ENCODE results near the gene SPG11.
"Not testable (repeated sequence)": the region's sequence is repeated elsewhere in the genome, so short reads cannot be mapped to it uniquely, and the experiment has no call there.

The SPG11 gene

DNA sequence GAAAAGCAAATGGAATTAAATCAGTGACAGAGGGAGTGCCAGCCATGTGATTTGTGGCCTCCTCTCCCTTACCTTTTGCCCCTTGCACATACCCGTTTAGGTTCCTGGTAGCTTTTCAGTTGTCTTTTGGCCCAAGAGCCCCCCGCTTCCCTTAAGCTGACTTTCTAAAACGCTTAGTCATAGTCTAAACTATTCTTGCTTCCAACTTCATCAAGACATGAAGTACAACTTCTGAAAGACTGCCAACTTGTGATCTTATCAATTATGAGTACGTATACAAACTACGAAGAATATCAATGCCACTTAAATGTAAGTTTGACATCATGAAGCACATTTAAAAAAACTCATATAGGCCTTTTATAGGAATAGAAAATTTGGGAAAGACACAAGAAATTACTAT is 64.6 kb downstream of the SPG11 start:
- DNase-seq: no peak

DNA sequence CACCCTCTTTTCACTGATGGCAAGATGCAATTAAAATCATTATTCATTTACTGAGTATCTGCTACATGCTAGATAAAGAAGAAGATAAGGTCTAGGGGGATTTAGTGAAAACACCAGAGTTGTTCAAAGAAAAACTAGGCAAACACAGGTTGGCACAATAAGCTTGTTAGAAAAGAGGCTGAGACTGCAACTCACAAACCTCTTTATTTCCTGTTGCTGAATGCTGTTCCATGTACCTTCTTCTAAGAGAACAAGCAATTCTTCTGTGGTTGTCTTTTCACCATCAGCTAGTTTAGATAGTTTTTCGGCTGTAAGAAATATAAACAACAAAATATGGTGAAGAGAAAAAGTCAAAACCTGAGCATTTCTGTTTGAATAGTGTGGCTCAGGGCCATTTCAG is 65.4 kb downstream of the SPG11 start:
- no peak for DNase-seq

DNA sequence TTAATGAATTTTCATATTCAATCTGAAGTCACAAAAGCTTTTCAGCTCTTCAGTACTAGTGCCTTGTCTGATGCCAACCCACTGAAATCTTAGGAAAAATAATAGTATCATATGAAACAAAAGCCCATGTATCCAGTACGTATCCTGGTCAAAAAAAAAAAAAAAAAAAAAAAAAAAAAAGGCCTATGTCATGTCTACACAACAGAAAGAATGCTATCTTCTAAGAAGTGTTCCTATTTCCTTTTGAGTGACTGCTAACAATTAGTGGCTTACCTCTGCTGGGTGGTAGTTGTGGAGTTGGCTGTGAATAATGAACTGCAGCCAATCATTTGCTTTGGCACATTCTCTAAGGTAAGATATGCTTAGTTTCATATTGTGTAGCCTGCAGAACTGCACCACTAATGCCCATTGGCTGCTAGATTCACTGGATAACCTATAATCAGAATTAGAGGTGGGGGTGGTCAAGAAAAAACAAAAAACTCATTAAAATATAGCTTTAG is 66.9 kb downstream of the SPG11 start:
- no peak for DNase-seq

DNA sequence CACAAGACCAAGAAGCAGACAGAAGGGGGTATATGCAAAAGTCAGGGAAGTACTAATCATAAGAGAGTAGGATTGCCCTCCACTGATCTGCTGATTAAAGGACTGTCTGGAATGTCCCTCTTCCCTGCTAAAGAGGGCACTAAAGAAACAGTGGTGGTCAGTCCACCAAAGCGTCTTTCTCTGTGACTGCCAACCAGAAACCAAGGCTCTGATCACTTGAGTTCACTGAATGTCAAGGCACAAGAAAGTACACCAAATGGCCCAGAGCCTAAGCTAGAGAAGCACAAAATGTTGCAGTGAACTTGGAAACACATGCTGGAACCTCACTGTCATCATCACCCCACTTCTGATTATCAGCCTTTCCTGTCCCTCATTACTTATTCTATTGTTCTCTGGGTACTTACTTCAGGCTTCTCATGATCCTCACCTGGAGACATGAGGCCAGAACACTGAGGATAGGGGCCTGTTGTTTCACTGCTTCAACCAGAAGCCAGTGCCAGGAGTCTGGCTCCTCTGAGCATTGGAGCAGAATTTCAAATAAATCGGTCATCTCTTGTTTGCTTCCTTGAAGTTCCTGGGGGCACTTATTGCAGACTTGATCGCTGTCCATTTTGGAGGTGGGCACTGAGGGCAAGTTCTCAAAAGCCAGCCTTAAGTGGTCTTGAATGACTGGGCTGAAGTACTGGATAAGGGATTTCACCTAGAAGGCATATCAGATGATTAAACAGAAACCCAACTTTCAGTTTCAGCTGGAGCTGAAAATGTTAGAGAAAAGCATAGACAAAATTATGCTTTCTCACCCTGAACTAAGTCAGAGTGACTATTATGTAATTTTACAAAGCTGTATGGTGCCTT is 67.6 kb downstream of the SPG11 start:
- DNase-seq: no peak

DNA sequence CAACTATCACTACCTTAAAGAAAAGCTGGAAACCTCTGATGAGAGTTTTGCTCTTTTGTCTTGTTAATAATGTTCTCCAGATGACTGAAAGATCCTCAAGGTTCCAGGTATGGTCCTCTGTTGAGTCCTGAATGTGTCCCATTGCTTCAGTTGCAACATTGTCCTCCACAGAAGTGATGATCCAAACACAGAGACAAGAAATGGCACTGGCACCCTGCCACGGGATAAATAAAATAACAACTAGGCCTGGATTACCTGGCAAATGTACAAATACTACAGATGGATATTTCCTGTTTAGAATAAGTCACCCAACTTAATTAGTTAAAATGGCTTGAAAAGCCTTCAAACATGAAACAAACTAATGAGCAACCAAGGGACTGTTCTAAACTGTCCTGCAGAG is 68.2 kb downstream of the SPG11 start:
- no peak for DNase-seq

DNA sequence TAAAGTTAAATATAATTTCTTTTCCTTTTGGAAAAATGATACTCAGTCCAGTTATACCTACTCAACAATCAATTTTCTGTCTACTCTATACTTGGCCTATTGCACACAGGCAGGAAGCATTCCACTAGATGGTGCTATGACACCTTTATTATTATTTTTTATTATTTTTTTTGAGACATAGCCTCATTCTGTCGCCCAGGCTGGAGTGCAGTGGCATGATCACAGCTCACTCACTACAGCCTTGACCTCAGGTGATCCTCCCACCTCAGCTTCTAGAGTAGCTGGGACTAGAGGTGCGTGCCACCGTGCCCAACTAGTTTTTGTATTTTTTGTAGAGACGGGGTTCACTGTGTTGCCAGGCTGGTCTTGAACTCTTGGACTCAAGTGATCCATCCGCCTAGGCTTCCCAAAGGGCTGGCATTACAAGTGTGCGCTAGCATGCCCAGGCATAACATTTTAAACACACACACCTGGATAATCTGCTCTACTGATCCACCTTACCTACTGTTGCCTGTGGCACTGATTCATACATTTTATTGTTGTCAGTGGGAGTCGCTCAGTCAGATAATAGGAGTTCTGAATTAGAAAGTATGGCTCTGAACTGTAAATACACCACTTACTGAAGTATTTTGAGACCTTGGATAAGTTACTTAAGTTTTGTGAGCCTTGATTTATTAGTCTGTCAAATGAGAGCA is 70.3 kb downstream of the SPG11 start:
- no peak for DNase-seq

DNA sequence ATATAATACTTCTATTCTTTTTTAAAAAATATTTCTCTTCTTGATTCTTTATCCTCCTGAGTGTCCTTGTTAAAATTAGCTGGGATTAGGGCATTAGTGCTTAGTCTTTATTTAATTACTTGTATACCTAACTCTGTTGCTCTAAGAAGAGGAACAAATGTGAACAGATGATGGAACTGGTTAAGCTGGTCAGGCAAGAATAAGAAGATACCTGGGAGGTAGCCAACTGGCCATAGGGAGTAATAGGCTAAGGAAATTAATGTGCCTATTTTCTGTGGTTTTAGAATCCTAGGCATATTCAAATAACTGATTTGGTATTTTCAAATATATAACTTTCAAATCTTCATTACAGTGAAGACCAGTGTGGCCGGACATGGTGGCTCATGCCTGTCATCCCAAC is 72.1 kb downstream of the SPG11 start:
- DNase-seq: no peak

DNA sequence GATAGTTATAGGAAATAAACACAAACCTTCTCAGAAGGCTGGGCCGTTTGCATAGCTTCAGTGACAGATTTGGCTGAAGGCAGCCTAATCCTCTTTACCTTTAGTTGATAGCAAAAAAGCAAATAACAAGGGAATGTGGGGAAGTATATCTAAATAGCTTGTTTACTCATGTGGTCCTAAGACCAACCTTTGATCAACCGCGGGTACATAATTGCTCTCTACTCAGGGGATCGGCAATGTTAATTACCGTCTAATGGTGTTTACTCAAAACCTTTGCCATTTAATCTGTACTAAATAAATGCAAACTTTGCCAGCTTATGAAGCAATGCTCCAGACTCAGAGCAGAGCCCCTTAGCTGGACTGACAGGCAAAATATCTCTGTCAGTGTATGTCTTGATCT is 74.9 kb downstream of the SPG11 start:
- DNase-seq: no peak

DNA sequence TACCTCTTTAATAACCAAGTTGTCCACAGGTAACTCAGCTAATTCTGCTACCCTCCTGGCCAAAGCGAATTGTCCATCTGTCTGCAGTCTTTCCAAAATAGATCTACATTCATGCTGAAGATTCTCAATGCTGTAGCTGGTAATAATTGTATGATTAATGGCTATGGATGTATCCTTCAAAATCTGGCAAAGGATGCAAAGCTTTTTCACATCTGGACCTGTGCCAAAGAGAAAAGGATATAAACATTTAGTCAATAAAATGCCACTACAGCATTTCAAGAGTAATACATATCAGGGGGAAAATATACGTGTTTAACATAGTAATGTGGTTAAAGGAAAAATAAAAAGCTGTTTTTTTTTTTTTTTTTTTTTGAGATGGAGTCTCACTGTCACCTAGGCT is 77.8 kb downstream of the SPG11 start:
- no peak for DNase-seq

DNA sequence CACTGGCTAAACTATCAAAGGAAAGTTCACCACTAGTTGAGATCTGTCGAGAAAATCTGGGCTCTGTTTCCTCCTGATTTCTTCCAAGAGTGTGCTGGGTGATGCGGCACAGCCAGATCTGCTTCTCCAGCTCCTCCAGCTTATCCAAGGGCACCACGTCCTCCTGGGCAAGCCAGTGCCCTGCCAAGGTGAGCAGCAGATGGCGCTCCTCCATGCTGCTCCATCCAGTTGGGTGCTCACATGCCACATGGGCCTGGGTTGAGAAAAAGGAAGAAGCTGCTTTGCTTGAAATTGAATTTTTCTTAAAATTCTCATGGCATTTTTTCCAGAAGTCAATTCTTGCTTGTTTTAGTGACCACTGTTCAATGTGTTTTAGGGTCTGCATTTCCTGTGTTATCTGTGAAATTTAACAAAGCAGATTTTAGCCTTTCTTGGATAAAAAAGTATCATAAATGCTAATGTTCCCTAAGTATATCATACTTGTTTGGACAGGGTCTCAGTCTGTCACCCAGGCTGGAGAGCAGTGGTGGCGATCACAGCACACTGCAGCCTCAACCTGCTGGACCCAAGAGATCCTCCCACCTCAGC is 79.2 kb downstream of the SPG11 start:
- DNase-seq: no peak

DNA sequence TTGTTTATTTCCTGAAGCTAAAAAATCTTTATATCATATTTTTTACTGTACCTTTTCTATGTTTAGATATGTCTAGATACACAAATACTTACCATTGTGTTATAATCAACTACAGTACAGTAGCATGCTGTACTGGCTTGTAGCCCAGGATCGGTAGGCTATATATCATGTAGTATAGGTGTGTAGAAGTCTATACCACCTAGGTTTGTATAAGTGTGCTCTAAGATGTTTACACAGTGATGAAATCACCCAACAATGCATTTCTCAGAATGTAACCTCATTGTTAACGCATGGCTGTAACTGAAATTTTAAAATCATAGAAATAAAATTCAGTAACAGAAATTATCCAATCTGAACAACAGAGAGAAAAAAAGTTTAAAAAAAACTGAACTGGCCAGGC is 83.4 kb downstream of the SPG11 start:
- no peak for DNase-seq

DNA sequence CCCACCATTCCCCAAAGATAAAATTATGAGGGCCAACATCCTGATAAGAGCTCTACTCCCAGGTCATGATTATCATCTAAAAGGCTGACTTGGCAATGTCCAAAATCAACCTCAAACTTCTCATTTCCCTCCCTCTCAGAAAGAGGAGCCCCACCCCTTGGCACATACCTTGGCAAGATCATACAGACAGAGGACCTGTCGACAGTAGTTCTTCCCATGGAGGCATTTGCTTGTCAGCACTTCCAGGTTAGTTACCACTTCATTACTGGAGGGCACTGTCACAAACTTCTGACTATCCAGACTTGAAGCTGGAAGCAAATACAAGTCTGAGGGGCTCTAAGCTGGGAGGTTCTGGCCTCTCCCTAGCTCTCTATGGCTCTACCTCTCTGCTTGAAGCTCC is 88.7 kb downstream of the SPG11 start:
- no peak for DNase-seq

DNA sequence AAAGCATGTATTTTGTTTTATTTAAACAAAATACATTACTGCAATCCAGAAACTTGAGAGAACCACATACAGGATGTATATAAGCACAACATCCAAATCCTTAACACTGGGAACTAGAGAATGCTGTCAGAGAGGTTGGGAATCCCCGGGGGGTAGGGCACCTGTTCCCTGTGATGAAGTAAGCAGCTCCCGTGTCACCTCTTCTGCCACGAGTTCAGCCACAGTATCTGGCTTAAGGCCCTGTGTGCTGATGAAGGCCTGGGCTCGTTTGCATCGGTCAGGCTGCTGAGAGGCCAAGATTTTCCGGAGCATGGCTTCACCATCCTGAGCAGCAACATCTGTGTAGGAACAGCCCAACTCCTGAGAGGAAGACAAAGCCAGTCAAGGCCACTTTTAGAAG is 90.1 kb downstream of the SPG11 start:
- no peak for DNase-seq

DNA sequence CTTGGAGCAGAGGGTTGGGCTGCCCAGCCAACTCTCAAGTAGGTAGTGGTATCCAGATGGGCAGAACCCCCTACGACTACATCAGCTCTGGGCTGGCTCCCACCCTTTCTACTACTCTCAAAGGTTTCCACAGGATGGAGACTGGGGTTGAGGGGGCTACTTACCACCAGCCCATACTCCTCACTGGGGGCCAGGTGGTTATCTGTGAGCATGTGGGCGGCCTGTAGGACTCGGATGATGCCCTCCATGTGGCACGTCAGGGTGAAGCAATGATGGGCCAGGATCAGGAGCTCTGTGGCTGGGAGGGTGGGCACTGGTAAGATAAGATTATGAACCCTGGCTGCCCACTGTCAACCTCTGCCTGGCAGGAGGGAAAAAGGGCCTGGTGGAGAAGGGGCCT is 93.1 kb downstream of the SPG11 start:
- no peak for DNase-seq

DNA sequence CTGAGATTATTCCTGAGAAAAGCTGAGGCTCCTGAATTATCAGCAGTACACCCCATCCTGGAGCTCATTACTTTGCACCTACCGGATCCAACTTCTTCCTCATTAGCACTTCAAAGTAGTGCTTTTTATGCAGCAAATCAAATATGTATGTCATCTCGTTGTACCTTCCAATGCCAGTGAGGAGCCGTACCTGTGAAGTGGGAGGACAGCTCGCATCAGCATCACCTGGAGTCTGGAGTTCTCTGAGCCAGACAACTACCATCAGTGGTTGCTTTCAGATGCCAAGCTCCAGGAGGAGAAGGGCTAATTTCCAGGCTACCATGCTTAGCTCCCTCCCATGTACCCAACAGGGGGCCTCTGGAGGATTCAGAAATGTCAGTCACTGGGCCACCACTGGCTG is 94.1 kb downstream of the SPG11 start:
- DNase-seq: no peak

DNA sequence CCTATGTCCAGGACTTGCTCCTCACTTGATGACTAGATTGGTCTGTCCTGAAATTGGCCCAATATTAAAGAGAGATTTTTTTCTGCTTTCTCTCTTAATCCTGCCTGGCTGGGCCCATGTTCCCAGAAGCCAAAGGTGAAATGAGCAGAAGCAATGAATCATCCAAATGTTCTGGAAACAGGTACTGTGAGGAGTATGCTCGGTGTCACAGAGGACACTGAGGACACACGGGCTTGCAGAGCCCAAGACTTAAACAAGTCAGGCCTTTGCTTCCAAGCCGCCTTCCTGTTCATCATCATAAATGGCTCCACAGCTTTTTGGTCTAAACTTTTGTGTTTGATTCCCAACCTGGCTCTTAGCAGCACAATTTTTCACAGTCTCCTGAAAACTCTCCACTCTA is 95.1 kb downstream of the SPG11 start:
- no peak for DNase-seq

DNA sequence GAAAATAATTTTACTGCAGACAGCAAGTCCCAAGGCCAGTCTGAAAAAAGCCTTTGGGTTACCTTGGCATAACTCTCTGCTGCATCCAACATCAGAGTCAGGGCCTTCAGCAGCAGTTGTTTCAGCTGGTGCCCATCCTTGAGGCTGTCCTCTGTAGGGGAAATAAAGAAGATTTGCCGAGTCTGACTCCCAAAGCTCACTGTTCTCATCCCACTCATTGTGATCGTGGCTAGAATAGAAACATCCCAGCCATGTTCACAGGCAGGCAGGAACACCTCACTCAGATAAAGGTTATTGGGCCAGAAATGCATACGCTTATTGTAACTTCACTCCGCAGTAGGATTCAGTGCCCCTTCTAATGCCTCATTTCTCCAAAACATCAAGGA is 97.3 kb downstream of the SPG11 start:
- DNase-seq: no peak

DNA sequence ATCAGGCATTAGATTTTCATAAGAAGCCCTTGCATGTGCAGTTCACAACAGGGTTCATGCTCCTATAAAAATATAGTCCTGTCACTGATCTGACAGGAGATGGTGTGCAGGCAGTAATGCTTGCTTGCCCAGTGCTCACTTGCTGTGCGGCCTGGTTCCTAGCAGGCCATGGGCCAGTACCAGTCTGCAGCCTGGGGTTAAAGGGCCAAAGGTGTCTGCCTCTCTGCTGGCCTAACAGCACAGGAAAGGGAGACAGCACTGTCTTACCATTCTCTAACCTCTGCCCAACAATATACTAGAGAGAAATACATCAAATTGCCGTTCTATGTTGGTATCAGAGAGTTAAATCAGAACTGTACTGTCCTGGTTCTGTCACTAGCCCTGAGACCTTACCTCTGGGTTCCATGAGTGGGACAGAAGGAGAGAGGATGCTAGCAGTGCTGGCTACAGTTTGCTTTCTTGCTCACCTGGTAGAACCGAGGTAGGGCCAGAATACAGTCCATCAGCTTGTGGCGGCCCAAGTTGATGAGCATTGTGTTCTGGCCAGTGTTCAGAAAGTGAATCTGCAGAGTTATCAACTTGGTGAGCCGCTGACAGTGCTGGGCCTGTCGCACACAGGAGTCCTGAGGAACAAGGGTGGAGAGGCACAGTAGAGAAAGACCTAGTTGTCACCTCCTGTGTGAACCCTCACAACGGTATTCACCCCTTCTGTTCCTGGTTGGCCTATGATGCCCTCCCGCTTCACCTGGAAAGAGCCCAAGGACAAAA is 97.9 kb downstream of the SPG11 start:
- DNase-seq: no peak

DNA sequence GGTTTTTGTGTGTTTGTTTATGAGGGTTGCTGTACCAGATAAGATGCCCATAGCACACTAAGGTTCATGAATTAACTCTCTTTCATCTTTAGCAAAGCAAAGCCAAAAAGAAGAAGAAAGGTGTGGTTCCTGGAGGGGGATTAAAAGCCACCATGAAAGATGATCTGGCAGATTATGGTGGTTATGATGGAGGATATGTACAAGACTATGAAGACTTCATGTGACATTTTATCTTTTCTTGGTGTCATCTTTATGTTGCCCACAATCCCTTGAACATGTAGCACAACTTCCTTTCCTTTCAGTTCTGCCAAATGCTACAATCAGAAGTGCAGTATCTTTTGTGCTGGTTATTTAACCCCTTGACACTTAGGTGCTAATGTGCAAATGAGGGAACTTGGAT is 102.5 kb downstream of the SPG11 start:
- not testable (repeated sequence) for DNase-seq

DNA sequence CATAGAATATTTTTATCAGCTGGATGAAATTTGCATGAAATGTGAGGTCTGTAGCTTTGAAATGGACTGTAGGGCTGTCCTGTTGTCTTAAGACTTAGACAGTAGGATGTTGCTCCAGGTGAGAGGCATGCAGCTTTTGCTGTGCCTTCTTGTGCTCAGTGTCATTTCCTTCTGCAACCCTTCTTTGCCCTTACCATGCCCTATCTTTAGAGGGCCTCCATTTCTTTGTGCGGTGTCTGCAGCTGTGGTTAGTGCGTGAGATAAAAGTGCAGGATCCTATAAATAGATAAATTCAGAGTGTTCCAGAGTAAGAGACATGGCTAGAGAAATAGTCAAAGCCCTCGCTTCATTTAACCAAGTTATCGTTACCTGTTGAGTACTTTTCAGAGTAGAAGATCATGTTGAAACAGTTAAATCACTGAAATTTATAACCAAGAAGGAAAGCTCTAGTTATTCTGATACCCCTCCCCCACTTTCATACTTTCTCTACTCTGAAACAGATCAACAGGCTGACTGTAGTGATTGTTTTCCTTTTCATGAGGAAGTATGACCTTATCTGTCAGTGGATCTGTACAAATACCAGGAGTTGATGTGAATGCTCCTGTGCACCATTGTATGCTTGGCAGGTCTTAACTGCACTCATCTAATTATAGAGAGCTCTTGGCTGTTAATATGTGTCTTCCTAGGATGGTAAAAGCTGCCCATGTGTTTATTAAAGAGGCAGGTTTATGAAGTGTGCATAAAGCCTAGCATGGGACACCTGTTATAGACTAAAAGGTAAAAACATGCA is 108.3 kb downstream of the SPG11 start:
- no peak for DNase-seq

DNA sequence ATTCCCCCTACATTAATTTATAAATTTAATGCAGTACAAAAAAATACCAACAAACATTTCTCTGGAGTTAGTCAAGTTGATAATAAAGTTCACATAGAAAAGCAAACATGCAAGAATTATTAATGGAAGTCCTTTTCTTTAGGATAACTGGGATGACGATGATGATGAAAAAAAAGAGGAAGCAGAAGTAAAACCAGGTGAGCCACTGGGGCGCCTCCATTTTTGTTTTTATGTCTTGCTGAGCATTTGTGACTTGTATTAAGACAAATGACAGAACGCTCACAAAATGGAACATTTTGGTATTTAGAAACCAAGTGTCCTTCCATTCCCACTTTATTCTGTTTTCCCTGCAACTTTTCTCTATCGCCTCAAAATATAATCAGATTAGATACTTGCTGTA is 112.7 kb downstream of the SPG11 start:
- no peak for DNase-seq

DNA sequence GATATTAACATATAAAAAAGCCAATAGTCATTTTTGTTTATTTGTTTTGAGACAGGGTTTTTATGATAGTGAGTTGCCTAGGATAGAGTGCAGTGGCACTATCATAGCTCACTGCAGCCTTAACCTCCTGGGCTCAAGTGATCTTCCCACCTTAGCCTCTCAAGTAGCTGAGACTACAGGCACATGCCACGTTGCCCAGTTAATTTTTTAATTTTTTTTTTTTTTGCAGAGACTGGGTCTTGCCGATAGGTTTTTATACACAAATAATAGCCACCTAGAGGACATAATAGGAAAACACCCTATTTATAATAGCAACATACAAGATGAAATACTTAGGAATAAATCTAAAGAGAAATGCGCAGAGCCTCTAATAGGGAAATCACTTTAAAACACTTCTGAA is 113.2 kb downstream of the SPG11 start:
- DNase-seq: no peak

DNA sequence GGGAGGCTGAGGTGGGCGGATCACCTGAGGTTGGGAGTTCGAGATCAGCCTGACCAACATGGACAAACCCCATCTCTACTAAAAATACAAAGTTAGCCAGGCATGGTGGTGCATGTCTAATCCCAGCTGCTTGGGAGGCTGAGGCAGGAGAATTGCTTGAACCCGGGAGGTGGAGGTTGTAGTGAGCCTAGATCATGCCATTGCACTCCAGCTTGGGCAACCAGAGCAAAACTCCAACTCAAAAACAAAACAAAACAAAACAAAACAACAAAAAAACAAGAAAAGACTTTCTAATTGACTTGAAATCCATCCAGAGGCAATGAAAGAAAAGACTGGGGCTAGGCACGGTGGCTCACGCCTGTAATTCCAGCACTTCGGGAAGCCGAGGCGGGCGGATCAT is 114.3 kb downstream of the SPG11 start:
- not testable (repeated sequence) for DNase-seq

All from activated CD8-positive, alpha-beta memory T cell treated with anti-CD3 and anti-CD28 coated beads for 24 hours (primary cell).